GM19025 (cell line): Measurements from ENCODE around the gene TGM2.

Experiments used
- ATAC-seq: cut with Tn5 transposase; IDR thresholded peaks from one replicate; pipeline ENCODE4 v1.9.1; 2021; ENCODE audit warnings: mild to moderate bottlenecking, low read depth, moderate library complexity; ENCODE audit not compliant: unreplicated experiment

Gene TGM2

DNA sequence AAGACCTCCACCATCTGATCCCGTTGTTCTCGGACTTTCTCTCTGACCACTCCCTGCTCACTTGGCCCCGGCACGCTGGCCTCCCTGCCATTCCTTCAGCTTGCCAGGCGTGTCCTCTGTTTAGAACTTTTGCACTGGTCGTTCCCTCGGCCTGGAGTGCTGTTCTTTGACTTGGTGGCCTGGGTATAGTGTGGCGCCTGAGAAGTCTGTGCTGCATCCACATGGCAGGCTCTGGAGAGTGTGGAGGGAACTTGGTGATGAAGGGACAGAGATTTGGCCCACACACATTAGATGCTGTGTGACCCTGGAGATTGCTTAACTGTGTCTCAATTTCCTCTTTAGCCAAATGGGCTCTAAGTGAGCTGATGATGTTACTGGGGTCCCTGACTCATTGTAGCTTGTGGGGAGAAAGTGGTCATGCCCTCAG, 13.0 kb upstream of the TGM2 start:
- ATAC-seq: no peak

- no peak for ATAC-seq
These were observed 12.1 kb upstream of the TGM2 start for GRCh38 chr20:38177201-38177600.

- no peak for ATAC-seq
These were observed 10.5 kb upstream of the TGM2 start for GRCh38 chr20:38175304-38176180.

- no peak for ATAC-seq
These were observed 8.4 kb upstream of the TGM2 start for GRCh38 chr20:38173237-38174156.

GRCh38 chr20:38172408-38172807, 7.3 kb upstream of the TGM2 start:
- ATAC-seq: no peak

- ATAC-seq: no peak
These were observed 6.6 kb upstream of the TGM2 start for GRCh38 chr20:38171675-38172043.

GRCh38 chr20:38170826-38171674, 6.0 kb upstream of the TGM2 start:
- no peak for ATAC-seq

DNA sequence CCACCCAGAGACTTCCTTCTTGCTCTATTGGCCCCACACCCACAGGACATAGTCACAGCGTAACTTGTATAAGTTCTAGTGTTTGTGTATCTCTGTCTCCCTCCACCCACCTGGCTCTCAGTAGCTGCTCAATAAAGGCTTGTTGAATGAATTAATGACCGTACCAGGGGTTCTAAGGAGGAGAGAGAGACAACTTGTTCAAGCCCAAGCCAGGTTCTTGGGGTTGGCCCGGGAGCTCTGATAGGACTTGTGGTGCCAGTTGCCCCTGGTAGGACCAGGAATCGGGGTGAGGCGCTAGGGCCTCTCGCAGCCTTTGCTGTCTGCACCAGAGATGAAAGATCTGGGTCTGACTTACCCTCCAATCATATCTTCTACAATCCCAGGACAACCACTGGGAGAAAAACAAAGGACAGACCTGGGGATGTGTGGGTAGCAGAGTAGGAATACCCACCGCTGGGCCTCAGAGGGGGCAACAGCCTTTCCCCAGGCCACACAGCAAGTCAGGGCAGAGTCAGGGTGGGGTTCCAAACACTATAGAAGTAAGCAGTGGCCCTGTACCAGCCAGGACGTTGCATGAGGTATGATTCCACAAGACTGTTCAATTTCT, 5.3 kb upstream of the TGM2 start:
- ATAC-seq: no peak

- no peak for ATAC-seq
These were observed 4.6 kb upstream of the TGM2 start for GRCh38 chr20:38169636-38170193.

- ATAC-seq: no peak
These were observed 3.9 kb upstream of the TGM2 start for GRCh38 chr20:38168791-38169589.

GRCh38 chr20:38167851-38168760, 3.0 kb upstream of the TGM2 start:
- ATAC-seq: no peak

DNA sequence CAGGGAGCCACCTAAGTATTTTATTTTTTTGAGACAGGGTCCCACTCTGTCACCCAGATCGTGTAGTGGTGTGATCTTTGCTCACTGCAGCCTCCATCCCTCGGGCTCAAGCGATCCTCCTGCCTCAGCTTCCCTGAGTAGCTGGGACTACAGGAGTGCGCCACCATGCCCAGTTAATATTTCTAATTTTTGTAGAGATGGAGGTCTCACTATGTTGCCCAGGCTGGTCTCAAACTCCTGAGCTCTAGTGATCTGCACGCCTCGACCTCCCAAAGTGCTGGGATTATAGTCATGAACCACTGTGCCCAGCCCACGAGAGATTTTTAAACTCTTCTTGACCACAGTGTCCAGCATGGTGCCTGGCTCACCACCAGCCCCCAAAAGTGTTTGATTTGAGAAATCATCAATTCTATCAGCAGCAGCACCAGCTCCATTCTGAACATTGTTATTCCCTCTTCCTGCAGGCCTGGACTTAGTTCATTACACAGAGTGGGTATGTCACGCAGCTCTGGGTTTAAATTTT, 2.3 kb upstream of the TGM2 start:
- ATAC-seq: no peak

- ATAC-seq: no peak
These were observed 1.7 kb upstream of the TGM2 start for GRCh38 chr20:38166703-38167233.

GRCh38 chr20:38165966-38166702, 1.1 kb upstream of the TGM2 start:
- ATAC-seq: no peak

DNA sequence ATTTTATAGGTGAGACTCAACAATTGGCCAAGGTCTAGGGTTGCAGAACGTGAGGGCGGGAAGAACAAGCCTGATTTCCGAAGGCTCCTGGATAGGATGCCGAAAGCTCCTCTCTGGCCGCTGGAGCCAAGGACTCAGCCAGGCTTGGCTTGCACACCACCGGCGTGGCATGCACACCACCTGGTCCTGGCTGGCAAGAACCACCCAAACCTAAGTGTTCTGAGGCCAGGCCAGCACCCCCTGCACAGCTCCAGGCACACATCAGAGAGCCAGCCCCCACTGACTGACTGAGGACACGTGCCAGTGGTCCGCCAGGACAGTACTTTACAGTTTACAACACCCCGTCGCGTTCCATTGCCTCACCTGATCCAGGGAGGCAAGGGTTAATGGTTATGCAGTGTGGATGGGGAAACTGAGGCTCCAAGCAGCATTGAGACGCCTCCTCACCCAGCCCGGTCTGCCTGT, 414 bp downstream of the TGM2 start:
- ATAC-seq: no peak

GRCh38 chr20:38164069-38164468, 1.0 kb downstream of the TGM2 start:
- no peak for ATAC-seq
